ENCODE data around the gene C1QL1.
A peak's percentile ranks its signal among the peaks of the same experiment; 100 is the strongest.

The C1QL1 gene

GRCh38 chr17:44968225-44969143, at the start of gene C1QL1:
Gene C1QL1 (minus strand): TSS chr17:44968303. CDS start chr17:44968048, 255 bp downstream.
- peak; percentile 11 for TF ChIP-seq CTCF (IDR thresholded peaks at IDR 0.05; ENCODE audit: insufficient read depth, low read length, poor library complexity, severe bottlenecking)
- Histone ChIP-seq H3K4me3 (replicated peaks; ENCODE audit: low read depth, low read length) (peak within 1 kb of the TSS; percentile 42), H3K36me3 (ENCODE audit: control insufficient read depth, insufficient read depth, low read length) (no peaks in the 10 kb centered on the region), H3K27me3 (replicated peaks; ENCODE audit: control insufficient read depth, insufficient read depth, low read length) (peaks cover 1% of the 10 kb centered on the region; the same call in 1 of the 2 replicates)
- DNase-seq (ENCODE audit: extremely low read depth, insufficient read length), result peak; percentile 89

- no peaks in the 10 kb centered on the region for H3K36me3 ChIP-seq (ENCODE audit: control insufficient read depth, insufficient read depth, low read length)
- H3K27me3 ChIP-seq (replicated peaks; ENCODE audit: control insufficient read depth, insufficient read depth, low read length), result peaks cover 2% of the 10 kb centered on the region
- DNase-seq (ENCODE audit: extremely low read depth, insufficient read length), result no peak
- peak; percentile 46 for TF ChIP-seq CTCF (IDR thresholded peaks at IDR 0.05; ENCODE audit: insufficient read depth, low read length, poor library complexity, severe bottlenecking)
- no peak overlapping the region for H3K4me3 ChIP-seq (replicated peaks; ENCODE audit: low read depth, low read length)
Measured at GRCh38 chr17:45016823-45017222, 48.7 kb upstream of the C1QL1 start.

- H3K4me3 ChIP-seq (replicated peaks; ENCODE audit: low read depth, low read length), result no peak overlapping the region
- no peaks in the 10 kb centered on the region for H3K36me3 ChIP-seq (ENCODE audit: control insufficient read depth, insufficient read depth, low read length)
- DNase-seq (ENCODE audit: extremely low read depth, insufficient read length), result no peak
- H3K27me3 ChIP-seq (replicated peaks; ENCODE audit: control insufficient read depth, insufficient read depth, low read length), result peaks cover 2% of the 10 kb centered on the region
- no peak for TF ChIP-seq CTCF (IDR thresholded peaks at IDR 0.05; ENCODE audit: insufficient read depth, low read length, poor library complexity, severe bottlenecking)
Measured at GRCh38 chr17:45016237-45016636, 48.1 kb upstream of the C1QL1 start.

- TF ChIP-seq CTCF (IDR thresholded peaks at IDR 0.05; ENCODE audit: insufficient read depth, low read length, poor library complexity, severe bottlenecking), result no peak
- Histone ChIP-seq H3K27me3 (replicated peaks; ENCODE audit: control insufficient read depth, insufficient read depth, low read length) (no peaks in the 10 kb centered on the region), H3K36me3 (ENCODE audit: control insufficient read depth, insufficient read depth, low read length) (no peaks in the 10 kb centered on the region), H3K4me3 (replicated peaks; ENCODE audit: low read depth, low read length) (no peak overlapping the region)
- no peak for DNase-seq (ENCODE audit: extremely low read depth, insufficient read length)
Measured at GRCh38 chr17:45013021-45013997, 45.2 kb upstream of the C1QL1 start.

GRCh38 chr17:45011767-45012166, 43.7 kb upstream of the C1QL1 start:
- TF ChIP-seq CTCF (IDR thresholded peaks at IDR 0.05; ENCODE audit: insufficient read depth, low read length, poor library complexity, severe bottlenecking), result no peak
- Histone ChIP-seq H3K4me3 (replicated peaks; ENCODE audit: low read depth, low read length) (no peak overlapping the region), H3K36me3 (ENCODE audit: control insufficient read depth, insufficient read depth, low read length) (no peaks in the 10 kb centered on the region), H3K27me3 (replicated peaks; ENCODE audit: control insufficient read depth, insufficient read depth, low read length) (no peaks in the 10 kb centered on the region)
- DNase-seq (ENCODE audit: extremely low read depth, insufficient read length), result no peak

All from GM06990 (cell line).